Adrenal gland (tissue), 5 donors: ENCODE measurements around the gene ABCA1.

ENCODE experiments used
- CTCF ChIP-seq, 6 experiments: fragments of 450-650 bp in 4 of 6; fragments of 200-600 bp in 2 of 6; sonication (generic) in 1 of 6; IDR thresholded peaks; 1 replicate in 5 of 6; 2 replicates in 1 of 6; pipeline versions ENCODE4 v1.5.1 to v1.8.0; 2016 to 2021; ENCODE audit warnings: antibody characterized with exemption in 6 of 6, mild to moderate bottlenecking in 2 of 6, moderate library complexity in 1 of 6
- POLR2A ChIP-seq, 2 donors: fragments of 450-650 bp; IDR thresholded peaks; one replicate each; pipeline ENCODE4 v1.6.1; 2017; ENCODE audit warnings: antibody characterized with exemption in 2 of 2, mild to moderate bottlenecking in 2 of 2, moderate library complexity in 1 of 2
- donor health status: DM: no; HTN: no; CAD: no.

- TF ChIP-seq CTCF (IDR thresholded peaks at IDR 0.05) (no peak), POLR2A (IDR thresholded peaks at IDR 0.05) (no peak)
Measured at GRCh38 chr9:104977580-104977979, 49.6 kb upstream of the ABCA1 start.
